Natural killer cell (primary cell): ENCODE results near the gene EYS. TPM values are rescaled to one million over a fixed set of nuclear protein-coding genes. Genes with fewer than 3 reads are reported as not detected.

Experiments
- ATAC-seq, 3 donors: fragments of 150-1000 bp in 2 of 3; fragments of 200-7000 bp in 1 of 3; cut with Tn5 transposase; 1 replicate in 1 of 3; 2 replicates in 2 of 3; pipeline ENCODE4 v1.10.0; 2021; ENCODE audit warnings: mild to moderate bottlenecking in 2 of 3, moderate library complexity in 2 of 3
- DNase-seq, 2 donors: peaks; one replicate each; pipeline versions ENCODE4 v3.0.0 to v3.0.0-alpha.2; 2013 to 2021; ENCODE audit warnings: mixed read lengths in 1 of 2
- H3K27ac ChIP-seq: one replicate; pipeline ENCODE4 v1.5.1; 2013; ENCODE audit warnings: mild to moderate bottlenecking, low read length
- H3K27me3 ChIP-seq: one replicate; pipeline ENCODE4 v1.6.1; 2013; ENCODE audit warnings: low read length; ENCODE audit not compliant: control insufficient read depth, insufficient read depth
- H3K36me3 ChIP-seq: one replicate; pipeline ENCODE4 v1.6.1; 2013; ENCODE audit warnings: low read length; ENCODE audit not compliant: control insufficient read depth, insufficient read depth
- H3K4me1 ChIP-seq: one replicate; pipeline ENCODE4 v1.6.1; 2013; ENCODE audit warnings: low read length; ENCODE audit not compliant: control insufficient read depth, insufficient read depth
- H3K4me3 ChIP-seq: one replicate; pipeline ENCODE4 v1.5.1; 2013; ENCODE audit warnings: low read length
- H3K9me3 ChIP-seq: one replicate; pipeline ENCODE4 v1.6.1; 2013; ENCODE audit warnings: low read length; ENCODE audit not compliant: control insufficient read depth, insufficient read depth
- H3K27ac Mint-ChIP-seq, 2 donors: one replicate each; pipeline ENCODE4 v1.8.0; 2022; ENCODE audit warnings: mild to moderate bottlenecking in 2 of 2, mixed read lengths in 2 of 2, moderate library complexity in 1 of 2
- H3K27me3 Mint-ChIP-seq, 2 donors: one replicate each; pipeline ENCODE4 v1.8.0; 2022; ENCODE audit warnings: low read depth in 2 of 2, mixed read lengths in 2 of 2
- H3K36me3 Mint-ChIP-seq: one replicate; pipeline ENCODE4 v1.8.0; 2022; ENCODE audit warnings: mixed read lengths
- H3K4me1 Mint-ChIP-seq, 2 donors: one replicate each; pipeline ENCODE4 v1.8.0; 2022; ENCODE audit warnings: mixed read lengths in 2 of 2
- H3K4me3 Mint-ChIP-seq: one replicate; pipeline ENCODE4 v1.8.0; 2022; ENCODE audit warnings: mild to moderate bottlenecking, moderate library complexity, mixed read lengths
- H3K9me3 Mint-ChIP-seq, 2 donors: one replicate each; pipeline ENCODE4 v1.8.0; 2022; ENCODE audit warnings: mixed read lengths in 2 of 2
- CTCF ChIP-seq: fragments of 200-600 bp; IDR thresholded peaks from one replicate; pipeline ENCODE4 v1.8.0; 2022; ENCODE audit warnings: antibody characterized with exemption
- WGBS: methylation state at CpG from one replicate; pipeline ENCODE4 v1.1.7; 2013; ENCODE audit warnings: missing lambda C conversion rate; ENCODE audit not compliant: insufficient coverage; 5-methylcytosine and 5-hydroxymethylcytosine counted together
- intact Hi-C: fragments of 100-400 bp; cut with micrococcal nuclease; formaldehyde crosslinking; loops from one replicate; pipeline ENCODE4 v1.14.2; 2022
- total RNA-seq, 4 donors: library from RNA; stranded (reverse); fragments of 120-200 nt in 1 of 4; gene quantifications; one replicate each; pipeline versions ENCODE4 v1.2.3 to v1.2.4, GENCODE V29; 2013 to 2022

Gene EYS
- total RNA-seq, 3 donors from 2014 or later (not counting 1 experiment from before 2014, with no cell fraction given) = 0.55 TPM; not detected in 2

GRCh38 chr6:65280060-65280459, 427.0 kb downstream of the EYS start:
- no peaks in the 10 kb centered on the region for H3K4me1 Mint-ChIP-seq
- no peaks in the 10 kb centered on the region for H3K36me3 Mint-ChIP-seq
- WGBS = 100% methylated on average over 3 of the region's 3 CpGs
- no peaks in the 10 kb centered on the region for H3K36me3 ChIP-seq
- TF ChIP-seq CTCF = no peak
- intact Hi-C loops = no loop called here
- H3K4me1 ChIP-seq = no peaks in the 10 kb centered on the region
- H3K27me3 Mint-ChIP-seq = no peaks in the 10 kb centered on the region
- H3K27ac ChIP-seq = no peak overlapping the region
- ATAC-seq = no peak
- peaks cover 11 to 12% of the 10 kb centered on the region in 2 donors for H3K9me3 Mint-ChIP-seq
- no peak overlapping the region for H3K4me3 Mint-ChIP-seq
- H3K27ac Mint-ChIP-seq = no peak overlapping the region
- peaks cover 4% of the 10 kb centered on the region for H3K9me3 ChIP-seq
- no peak for DNase-seq
- no peaks in the 10 kb centered on the region for H3K27me3 ChIP-seq
- H3K4me3 ChIP-seq = no peak overlapping the region

- no peak for ATAC-seq
- Mint-ChIP-seq H3K9me3 (peaks cover 10 to 21% of the 10 kb centered on the region in 2 donors), H3K36me3 (no peaks in the 10 kb centered on the region), H3K4me1 (no peaks in the 10 kb centered on the region), H3K27me3 (no peaks in the 10 kb centered on the region), H3K27ac (no peak overlapping the region), H3K4me3 (no peak overlapping the region)
- intact Hi-C loops = no loop called here
- H3K4me3 ChIP-seq = no peak overlapping the region
- 100% methylated on average over 1 of the region's 3 CpGs for WGBS
- H3K27ac ChIP-seq = no peak overlapping the region
- no peak for DNase-seq
- no peak for TF ChIP-seq CTCF
- no peaks in the 10 kb centered on the region for H3K4me1 ChIP-seq
- no peaks in the 10 kb centered on the region for H3K36me3 ChIP-seq
- H3K9me3 ChIP-seq = peaks cover 4% of the 10 kb centered on the region
- no peaks in the 10 kb centered on the region for H3K27me3 ChIP-seq
Observed at GRCh38 chr6:65262241-65262640, 444.8 kb downstream of the EYS start.

- 84% methylated on average over 4 of the region's 5 CpGs for WGBS
- Histone ChIP-seq H3K27me3 (no peaks in the 10 kb centered on the region), H3K36me3 (no peaks in the 10 kb centered on the region), H3K4me3 (no peak overlapping the region), H3K4me1 (no peaks in the 10 kb centered on the region), H3K9me3 (peaks cover 4% of the 10 kb centered on the region), H3K27ac (no peak overlapping the region)
- no peaks in the 10 kb centered on the region for H3K4me1 Mint-ChIP-seq
- peaks cover 10 to 18% of the 10 kb centered on the region in 2 donors for H3K9me3 Mint-ChIP-seq
- ATAC-seq (no peak), DNase-seq (no peak)
- H3K36me3 Mint-ChIP-seq = no peaks in the 10 kb centered on the region
- H3K27me3 Mint-ChIP-seq = no peaks in the 10 kb centered on the region
- intact Hi-C loops = no loop called here
- H3K4me3 Mint-ChIP-seq = no peak overlapping the region
- no peak for TF ChIP-seq CTCF
- no peak overlapping the region for H3K27ac Mint-ChIP-seq
Observed at GRCh38 chr6:65259982-65260381, 447.0 kb downstream of the EYS start.

GRCh38 chr6:65259059-65259458, 448.0 kb downstream of the EYS start:
- Mint-ChIP-seq H3K9me3 (peaks cover 10 to 18% of the 10 kb centered on the region in 2 donors), H3K27ac (no peak overlapping the region), H3K4me1 (no peaks in the 10 kb centered on the region), H3K4me3 (no peak overlapping the region), H3K27me3 (no peaks in the 10 kb centered on the region), H3K36me3 (no peaks in the 10 kb centered on the region)
- Histone ChIP-seq H3K9me3 (peaks cover 4% of the 10 kb centered on the region), H3K4me1 (no peaks in the 10 kb centered on the region), H3K4me3 (no peak overlapping the region), H3K27me3 (no peaks in the 10 kb centered on the region), H3K27ac (no peak overlapping the region), H3K36me3 (no peaks in the 10 kb centered on the region)
- WGBS = no CpG with 5 or more reads among the region's 1 CpG
- intact Hi-C loops = no loop called here
- no peak for TF ChIP-seq CTCF
- no peak for ATAC-seq
- no peak for DNase-seq
